HAP-1 (cell line): ENCODE data around the gene PIWIL1.

ENCODE experiments used
- DNase-seq, 2 experiments: peaks; one replicate each; pipeline ENCODE4 v3.0.0-alpha.2; 2016 to 2020; ENCODE audit warnings: low spot score in 2 of 2
- H3K27me3 ChIP-seq: fragments of 250-450 bp; sonication (Bioruptor Pico); 2 replicates; pipeline ENCODE4 v1.5.1; 2020; ENCODE audit warnings: low read depth, mild to moderate bottlenecking, moderate library complexity
- H3K36me3 ChIP-seq: fragments of 250-450 bp; sonication (Bioruptor Pico); replicated peaks from 2 replicates; pipeline ENCODE4 v1.5.1; 2020; ENCODE audit warnings: mild to moderate bottlenecking
- H3K4me1 ChIP-seq: fragments of 250-450 bp; sonication (Bioruptor Pico); 2 replicates; pipeline ENCODE4 v1.5.1; 2020; ENCODE audit warnings: mild to moderate bottlenecking
- H3K4me3 ChIP-seq: fragments of 250-450 bp; sonication (Bioruptor Pico); 2 replicates; pipeline ENCODE4 v1.5.1; 2020; ENCODE audit warnings: mild to moderate bottlenecking, moderate library complexity
- H3K9me3 ChIP-seq: fragments of 250-450 bp; sonication (Bioruptor Pico); 2 replicates; pipeline ENCODE4 v1.5.1; 2020; ENCODE audit warnings: mild to moderate bottlenecking, moderate library complexity
- in situ Hi-C: fragments of 300-500 bp; cut with MboI; formaldehyde crosslinking; loops from 3 replicates; pipeline ENCODE4 v1.14.3; 2020; ENCODE audit warnings: low sequenced_read_pairs, inconsistent platforms, mixed read lengths

Gene PIWIL1

DNA sequence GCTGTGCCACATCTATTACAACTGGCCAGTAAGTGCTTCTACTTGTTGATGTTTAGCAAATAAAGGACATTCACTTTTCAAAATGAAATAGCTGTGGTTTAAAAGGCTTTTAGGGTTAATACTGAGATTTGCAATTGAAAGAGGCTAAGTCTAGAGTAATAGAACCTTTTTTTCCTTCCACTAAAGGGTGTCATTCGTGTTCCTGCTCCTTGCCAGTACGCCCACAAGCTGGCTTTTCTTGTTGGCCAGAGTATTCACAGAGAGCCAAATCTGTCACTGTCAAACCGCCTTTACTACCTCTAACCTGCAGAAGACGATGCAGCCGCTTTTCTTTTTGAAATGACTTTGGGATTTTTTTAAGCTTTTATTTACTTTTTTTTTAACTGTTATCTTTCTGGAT is 33.6 kb downstream of the PIWIL1 start:
- Histone ChIP-seq H3K4me1 (peaks cover 7% of the 10 kb centered on the region), H3K9me3 (no peaks in the 10 kb centered on the region), H3K4me3 (no peak overlapping the region), H3K27me3 (no peaks in the 10 kb centered on the region), H3K36me3 (no peaks in the 10 kb centered on the region)
- in situ Hi-C loops, result no loop called here
- DNase-seq, result peak; percentile 41 to 76

DNA sequence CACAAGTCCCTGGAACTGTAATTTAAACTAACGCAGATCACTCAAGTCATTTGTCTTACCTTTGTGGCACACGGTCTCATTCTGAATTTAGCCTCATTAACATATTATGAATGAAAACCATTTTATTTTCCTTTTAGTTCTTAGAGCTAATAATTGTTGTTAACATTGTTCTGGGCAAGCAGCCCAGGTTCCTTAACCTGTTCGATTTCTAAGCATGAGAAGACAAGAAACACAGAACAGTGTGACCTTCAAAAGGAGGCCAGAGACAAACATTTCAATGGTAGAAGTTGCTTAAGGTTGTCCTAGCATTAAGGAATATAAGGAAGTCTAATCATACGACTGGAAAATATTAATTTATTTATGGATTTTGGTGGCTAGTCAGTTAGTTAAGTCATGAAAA is 35.2 kb downstream of the PIWIL1 start:
- no peak for DNase-seq
- Histone ChIP-seq H3K9me3 (no peaks in the 10 kb centered on the region), H3K36me3 (no peaks in the 10 kb centered on the region), H3K4me3 (no peak overlapping the region), H3K27me3 (no peaks in the 10 kb centered on the region), H3K4me1 (peaks cover 7% of the 10 kb centered on the region)
- in situ Hi-C loops, result no loop called here

DNA sequence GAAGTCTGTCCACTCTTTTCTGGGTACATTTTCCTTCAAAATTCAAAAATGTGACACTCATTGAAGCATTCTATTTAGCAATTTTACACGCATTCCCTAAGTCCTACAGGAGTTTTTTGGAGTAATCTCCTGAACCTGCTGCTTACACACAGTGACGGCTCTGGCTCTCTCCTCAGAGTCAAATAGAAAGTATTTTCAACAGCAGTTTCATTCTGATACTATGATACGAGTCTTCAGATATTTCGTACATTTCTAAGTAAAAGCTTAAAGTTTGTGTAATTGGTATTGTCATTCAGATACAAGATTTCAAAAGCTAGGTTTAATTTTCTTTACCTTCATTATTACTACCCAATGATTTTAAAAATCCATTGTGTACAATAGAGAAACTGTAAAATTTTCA is 36.4 kb downstream of the PIWIL1 start:
- H3K4me1 ChIP-seq, result peaks cover 7% of the 10 kb centered on the region
- H3K4me3 ChIP-seq, result no peak overlapping the region
- no peaks in the 10 kb centered on the region for H3K9me3 ChIP-seq
- in situ Hi-C loops, result no loop called here
- H3K27me3 ChIP-seq, result no peaks in the 10 kb centered on the region
- H3K36me3 ChIP-seq, result no peaks in the 10 kb centered on the region
- DNase-seq, result no peak

DNA sequence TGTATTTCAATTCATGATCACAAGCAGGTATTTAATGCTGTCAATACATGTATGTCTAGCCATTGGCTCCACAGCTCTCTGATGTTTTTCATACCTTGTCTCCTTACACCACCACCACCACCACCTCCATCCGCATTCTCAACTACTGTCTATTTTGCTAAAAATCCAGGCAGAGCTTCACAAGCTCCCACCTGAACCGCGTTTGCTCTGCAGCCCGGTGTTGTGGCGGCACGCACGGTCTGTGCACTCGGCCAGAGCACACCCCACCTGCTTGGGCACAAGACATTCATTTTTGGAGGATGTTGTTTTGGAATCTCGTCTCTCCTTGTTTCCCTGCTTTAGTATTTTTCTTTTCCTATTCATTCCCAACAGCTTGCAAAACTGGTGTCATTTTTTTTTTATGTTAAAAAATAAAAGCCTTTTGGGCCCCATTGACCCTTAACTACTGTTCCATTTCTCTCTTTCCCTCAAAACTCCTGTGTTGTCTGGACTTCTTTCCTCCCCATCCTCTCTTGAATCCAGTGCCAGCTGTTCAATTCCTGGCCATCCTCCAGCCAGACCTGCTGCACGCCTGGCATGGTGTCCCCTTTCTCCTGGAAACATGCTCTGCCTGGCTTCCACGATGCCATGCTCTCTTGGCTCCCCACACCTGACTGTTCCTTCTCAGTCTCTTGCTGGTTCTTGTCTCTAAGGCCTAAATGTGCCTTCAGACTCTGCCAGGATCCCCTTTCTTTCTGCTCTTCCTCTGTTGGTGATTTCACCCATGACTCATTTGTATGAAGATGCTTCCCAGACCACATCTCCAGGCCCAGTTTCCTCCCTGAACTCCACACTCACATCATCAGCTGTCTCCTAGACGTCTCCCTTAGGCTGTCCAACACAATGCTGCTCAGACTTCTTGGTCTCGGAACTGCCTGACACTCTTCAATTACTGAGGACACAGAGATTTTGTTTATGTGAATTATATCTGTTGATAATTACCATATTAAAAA is 37.9 kb downstream of the PIWIL1 start:
- Histone ChIP-seq H3K4me3 (no peak overlapping the region), H3K4me1 (peaks cover 7% of the 10 kb centered on the region), H3K36me3 (no peaks in the 10 kb centered on the region), H3K9me3 (no peaks in the 10 kb centered on the region), H3K27me3 (no peaks in the 10 kb centered on the region)
- in situ Hi-C loops, result no loop called here
- no peak for DNase-seq

DNA sequence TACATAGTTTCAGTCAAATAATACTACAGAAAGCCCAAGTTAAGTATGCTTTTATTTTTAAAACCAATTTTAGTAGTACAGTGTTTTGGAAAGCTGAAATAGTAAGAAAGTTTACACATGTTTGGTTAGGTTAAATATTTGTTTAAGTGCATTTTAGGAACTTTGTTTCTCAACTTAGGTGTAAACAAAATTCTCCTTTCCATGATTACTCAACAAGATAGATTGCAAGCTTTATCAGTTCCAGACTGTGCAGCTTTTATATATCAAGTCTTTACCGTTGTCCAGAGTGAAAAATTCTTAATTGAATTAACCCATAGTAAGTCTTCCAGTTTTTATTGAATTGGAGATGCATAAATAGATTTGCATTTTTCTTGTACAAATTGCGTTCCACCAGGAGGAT is 45.1 kb downstream of the PIWIL1 start:
- Histone ChIP-seq H3K36me3 (no peaks in the 10 kb centered on the region), H3K9me3 (no peaks in the 10 kb centered on the region), H3K4me3 (no peak overlapping the region), H3K4me1 (no peaks in the 10 kb centered on the region), H3K27me3 (no peaks in the 10 kb centered on the region)
- in situ Hi-C loops, result no loop called here
- DNase-seq, result no peak

DNA sequence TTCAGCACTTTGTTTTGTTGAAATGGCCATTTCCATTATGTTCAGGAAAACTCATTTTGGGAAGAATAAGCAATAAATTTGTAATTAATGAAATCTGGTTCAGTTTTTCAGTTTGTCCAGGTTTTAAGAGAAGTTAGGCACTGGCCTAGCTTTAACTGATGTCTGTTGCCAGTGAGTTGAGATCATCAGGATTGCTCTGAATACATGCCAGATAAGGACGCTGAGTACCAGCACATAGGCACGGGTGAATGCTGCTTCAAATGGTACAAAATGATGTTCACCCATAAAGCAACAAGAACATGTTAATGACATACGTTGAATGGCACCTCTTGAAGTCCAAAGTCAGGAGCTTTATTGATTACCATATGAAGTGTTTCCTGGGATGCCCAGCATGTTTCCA is 46.5 kb downstream of the PIWIL1 start:
- Histone ChIP-seq H3K4me3 (no peak overlapping the region), H3K9me3 (no peaks in the 10 kb centered on the region), H3K36me3 (no peaks in the 10 kb centered on the region), H3K4me1 (no peaks in the 10 kb centered on the region), H3K27me3 (no peaks in the 10 kb centered on the region)
- in situ Hi-C loops, result no loop called here
- no peak for DNase-seq

DNA sequence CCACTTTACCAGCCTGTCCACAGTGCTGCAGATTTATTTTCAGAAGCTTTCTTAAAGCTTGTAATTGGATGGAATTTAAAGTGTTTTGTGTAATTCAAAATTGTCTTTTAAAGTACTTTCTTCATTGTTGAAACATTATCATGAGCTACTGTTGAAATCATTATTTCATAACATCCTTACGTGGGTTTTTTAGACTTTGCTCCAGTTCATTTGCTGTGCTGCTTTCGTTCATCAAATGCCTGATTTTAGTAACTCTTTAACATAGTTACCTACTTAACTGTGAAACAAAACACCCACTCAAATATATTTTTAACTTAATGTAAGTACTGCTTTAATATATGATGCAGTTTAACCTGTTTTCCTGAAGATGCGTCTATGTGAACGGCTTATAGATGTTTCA is 47.5 kb downstream of the PIWIL1 start:
- in situ Hi-C loops, result no loop called here
- H3K4me1 ChIP-seq, result no peaks in the 10 kb centered on the region
- no peaks in the 10 kb centered on the region for H3K36me3 ChIP-seq
- DNase-seq, result no peak
- H3K9me3 ChIP-seq, result no peaks in the 10 kb centered on the region
- H3K27me3 ChIP-seq, result no peaks in the 10 kb centered on the region
- H3K4me3 ChIP-seq, result no peak overlapping the region

DNA sequence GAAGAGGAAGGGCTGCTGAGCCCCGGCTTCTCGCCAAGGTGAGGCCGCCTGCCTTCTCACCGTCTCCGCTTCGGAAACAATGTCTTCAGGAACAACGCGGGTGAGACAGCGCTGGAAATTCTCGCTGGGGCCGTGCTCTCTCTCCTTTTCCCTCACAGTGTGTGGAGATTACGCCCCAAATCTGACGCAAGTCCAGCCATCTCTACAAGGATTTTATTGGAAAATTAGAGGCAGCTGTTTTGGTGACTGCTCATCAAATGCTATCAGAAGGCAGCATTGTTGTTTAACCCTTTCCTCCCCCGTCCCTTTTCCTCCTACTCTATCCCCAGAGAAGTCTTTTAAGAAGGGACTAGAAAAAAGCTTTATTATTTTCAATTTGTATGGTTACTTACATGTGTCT is 53.5 kb downstream of the PIWIL1 start:
- DNase-seq, result no peak

DNA sequence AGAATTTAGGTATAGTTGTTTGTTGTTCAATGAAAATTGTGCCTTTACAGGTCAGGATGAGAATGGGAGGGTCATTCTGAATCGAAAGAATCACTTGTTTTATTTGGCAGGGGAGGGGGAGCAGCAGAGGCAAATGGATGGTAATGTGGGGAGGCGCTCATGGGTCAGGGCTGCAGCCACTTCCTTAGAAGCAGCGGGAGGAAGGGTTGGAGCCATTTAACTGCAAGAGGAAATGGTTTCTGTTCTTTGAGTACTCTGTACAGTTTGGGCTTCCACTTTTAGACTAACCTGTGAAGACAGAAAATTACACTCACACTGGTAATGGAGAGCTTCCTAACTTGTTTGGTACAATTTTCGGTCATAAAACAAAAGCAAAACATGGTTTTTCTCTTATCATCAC is 57.2 kb downstream of the PIWIL1 start:
- no peaks in the 10 kb centered on the region for H3K9me3 ChIP-seq
- in situ Hi-C loops, result no loop called here
- DNase-seq, result no peak
- no peaks in the 10 kb centered on the region for H3K36me3 ChIP-seq
- H3K27me3 ChIP-seq, result no peaks in the 10 kb centered on the region
- H3K4me1 ChIP-seq, result peaks cover 3% of the 10 kb centered on the region; the same call in 1 of the 2 replicates
- H3K4me3 ChIP-seq, result no peak overlapping the region

More for the DNA sequence above, 53.5 kb downstream of the PIWIL1 start:
- Histone ChIP-seq H3K4me1 (peaks cover 3% of the 10 kb centered on the region; the same call in 1 of the 2 replicates), H3K4me3 (no peak overlapping the region), H3K9me3 (no peaks in the 10 kb centered on the region), H3K36me3 (no peaks in the 10 kb centered on the region), H3K27me3 (no peaks in the 10 kb centered on the region)
- in situ Hi-C loops, result no loop called here

DNA sequence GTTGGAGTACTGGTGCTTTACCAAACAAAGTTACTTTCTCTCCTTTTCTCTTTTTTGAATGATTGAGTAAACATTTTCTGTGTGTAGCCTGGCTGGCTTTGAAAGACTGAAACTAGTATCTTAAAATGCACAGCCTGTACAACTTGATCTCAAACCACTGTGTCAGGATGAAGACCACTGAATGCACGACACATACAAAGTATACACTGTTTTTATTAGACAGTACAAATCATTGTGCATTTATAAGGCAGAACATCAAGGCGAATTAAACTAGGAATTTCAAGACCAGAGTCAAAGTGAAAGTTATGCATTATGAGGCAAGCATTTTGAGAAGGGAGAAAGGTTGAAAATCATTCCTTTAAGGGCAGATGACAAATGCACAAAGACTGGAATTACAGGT is 59.0 kb downstream of the PIWIL1 start:
- Histone ChIP-seq H3K27me3 (no peaks in the 10 kb centered on the region), H3K36me3 (no peaks in the 10 kb centered on the region), H3K4me1 (peaks cover 3% of the 10 kb centered on the region; the same call in 1 of the 2 replicates), H3K9me3 (no peaks in the 10 kb centered on the region), H3K4me3 (no peak overlapping the region)
- no peak for DNase-seq
- in situ Hi-C loops, result no loop called here

DNA sequence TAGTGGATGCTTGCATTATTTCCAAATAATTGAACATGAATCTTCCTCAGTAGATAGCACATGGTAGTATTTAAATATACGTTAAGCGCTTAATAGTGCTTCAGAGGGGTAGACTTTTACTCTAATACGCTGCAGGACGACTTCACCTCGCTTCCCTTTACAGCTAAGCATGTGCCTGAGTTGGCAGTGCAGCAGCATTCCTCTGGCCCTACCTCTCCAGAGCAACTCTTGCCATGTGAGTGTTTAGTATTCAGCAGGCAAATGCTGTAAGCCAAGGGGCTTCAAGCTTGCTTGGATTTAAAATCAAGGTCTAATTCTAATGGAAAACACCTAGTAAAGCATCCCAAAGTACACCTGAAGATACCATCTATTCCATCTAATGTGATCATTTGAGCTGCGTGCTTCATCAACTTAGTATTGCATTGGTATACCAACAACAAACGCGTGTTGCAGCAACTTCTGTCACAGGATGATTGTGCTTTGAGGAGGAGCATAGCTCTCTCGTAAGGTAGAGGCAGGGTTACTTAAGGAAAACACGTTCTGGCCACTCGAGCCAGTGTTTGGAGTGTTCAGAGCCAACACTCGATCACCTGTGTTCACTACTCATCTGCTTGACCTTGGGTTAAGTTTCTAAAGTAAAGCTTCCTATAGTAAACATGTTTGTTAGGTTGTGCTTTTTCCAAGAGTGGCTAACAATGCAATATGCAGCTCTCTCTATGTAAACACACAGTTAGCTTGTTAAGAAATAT is 60.6 kb downstream of the PIWIL1 start:
- Histone ChIP-seq H3K4me1 (peaks cover 3% of the 10 kb centered on the region; the same call in 1 of the 2 replicates), H3K27me3 (no peaks in the 10 kb centered on the region), H3K9me3 (no peaks in the 10 kb centered on the region), H3K36me3 (no peaks in the 10 kb centered on the region), H3K4me3 (no peak overlapping the region)
- in situ Hi-C loops, result no loop called here
- DNase-seq, result no peak

DNA sequence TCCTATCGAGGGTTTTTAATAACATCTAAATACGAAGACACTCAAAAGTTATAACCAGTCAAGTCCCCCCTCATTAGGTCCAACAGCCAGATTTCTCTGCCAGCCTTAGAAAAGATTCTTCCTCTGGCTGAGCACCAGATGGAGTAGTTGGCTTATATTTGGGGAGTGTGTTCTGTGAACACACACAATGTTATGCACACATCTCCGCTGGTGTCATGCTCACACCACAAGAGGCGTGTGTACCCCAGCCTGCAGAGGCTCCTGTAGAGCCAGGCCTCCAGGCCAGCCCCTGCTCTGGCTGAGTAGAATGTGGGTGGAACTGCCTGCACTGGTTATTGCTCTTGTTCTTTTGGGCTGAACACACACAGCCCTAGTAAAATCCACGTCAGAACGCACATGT is 64.0 kb downstream of the PIWIL1 start:
- in situ Hi-C loops, result no loop called here
- no peaks in the 10 kb centered on the region for H3K27me3 ChIP-seq
- H3K36me3 ChIP-seq, result no peaks in the 10 kb centered on the region
- H3K4me3 ChIP-seq, result no peak overlapping the region
- no peak for DNase-seq
- no peaks in the 10 kb centered on the region; the same call in 1 of the 2 replicates for H3K4me1 ChIP-seq
- H3K9me3 ChIP-seq, result no peaks in the 10 kb centered on the region

DNA sequence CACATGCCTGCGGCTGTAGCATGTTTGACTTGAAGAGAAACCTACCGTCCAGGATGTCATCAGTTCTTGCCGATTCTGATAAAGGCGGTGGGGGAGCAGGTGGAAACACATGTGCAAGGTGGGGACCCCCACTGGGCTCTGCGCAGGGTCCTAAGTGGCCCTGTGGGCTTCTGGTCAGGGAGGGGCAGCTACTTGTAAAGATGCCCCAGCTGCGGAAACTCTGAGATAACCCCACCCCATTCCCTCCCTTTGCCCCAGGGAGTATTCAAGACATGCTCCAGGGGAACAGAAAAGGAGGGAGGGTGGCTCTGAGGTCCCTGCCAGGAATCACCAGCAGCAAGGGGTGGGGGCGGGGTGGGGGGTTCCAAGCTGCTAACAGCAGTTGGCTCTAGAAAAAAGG is 67.6 kb downstream of the PIWIL1 start:
- H3K4me3 ChIP-seq, result no peak overlapping the region
- H3K4me1 ChIP-seq, result no peaks in the 10 kb centered on the region
- no peak for DNase-seq
- in situ Hi-C loops, result no loop called here
- H3K27me3 ChIP-seq, result no peaks in the 10 kb centered on the region
- no peaks in the 10 kb centered on the region for H3K9me3 ChIP-seq
- no peaks in the 10 kb centered on the region for H3K36me3 ChIP-seq

DNA sequence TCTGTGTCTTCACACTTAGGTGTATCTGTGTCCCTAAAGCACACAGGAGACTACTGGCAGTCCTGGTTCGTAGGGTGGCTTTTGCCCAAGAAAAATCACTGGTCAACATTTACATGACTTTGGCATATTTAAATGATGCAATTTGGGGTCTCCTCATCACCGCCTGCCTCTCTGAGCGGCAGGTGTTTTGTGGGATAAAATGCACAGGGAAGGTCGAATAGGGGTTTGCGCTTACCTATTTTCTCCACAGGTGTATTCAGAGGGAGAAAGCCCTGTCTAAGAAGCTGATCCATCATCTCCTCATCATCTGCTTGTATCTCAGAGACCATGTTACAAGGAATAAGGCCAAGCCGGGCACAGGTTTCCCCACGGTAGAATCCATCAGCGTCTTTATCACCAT is 74.7 kb downstream of the PIWIL1 start:
- Histone ChIP-seq H3K9me3 (no peaks in the 10 kb centered on the region), H3K27me3 (no peaks in the 10 kb centered on the region), H3K4me3 (no peak overlapping the region), H3K36me3 (no peaks in the 10 kb centered on the region), H3K4me1 (no peaks in the 10 kb centered on the region)
- DNase-seq, result no peak
- in situ Hi-C loops, result no loop called here
